Measurements from ENCODE around the gene HDGF. TPM values are rescaled to one million over a fixed set of nuclear protein-coding genes. Genes with fewer than 3 reads are reported as not detected.

Gene HDGF
- total RNA-seq, 1 donor from 2014 or later = 246 TPM

GRCh38 chr1:156696755-156697154 is 54.7 kb downstream of the HDGF start:
- peak overlapping the region; percentile 48 for H3K27ac Mint-ChIP-seq

DNA sequence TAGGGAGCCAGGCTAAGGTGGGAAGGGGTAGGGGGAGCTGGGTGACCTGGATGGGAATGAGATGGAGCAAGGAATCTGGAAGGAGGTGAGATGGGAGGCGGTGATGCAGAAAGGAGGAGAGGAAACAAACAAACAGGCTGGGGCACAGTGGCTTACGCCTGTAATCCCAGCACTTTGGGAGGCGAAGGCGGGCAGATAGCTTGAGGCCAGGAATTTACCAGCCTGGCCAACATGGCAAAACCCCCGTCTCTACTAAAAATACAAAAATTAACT is 56.8 kb downstream of the HDGF start:
- Mint-ChIP-seq H3K27me3 (ENCODE audit: insufficient read depth, low read depth) (peaks cover 20% of the 10 kb centered on the region), H3K36me3 (peaks cover 17% of the 10 kb centered on the region), H3K27ac (peak overlapping the region; percentile 15), H3K4me3 (peak overlapping the region; percentile 19), H3K9me3 (peaks cover 4% of the 10 kb centered on the region), H3K4me1 (peaks cover 64% of the 10 kb centered on the region)
- Histone ChIP-seq H3K4me2 (peak overlapping the region; percentile 84), H3K27me3 (peaks cover 15% of the 10 kb centered on the region), H3K4me3 (no peak overlapping the region), H3F3A (ENCODE audit: low read depth) (peaks cover 59% of the 10 kb centered on the region), H2AFZ (replicated peaks) (peak overlapping the region; percentile 35), H3K27ac (peak overlapping the region; percentile 35), H3K4me1 (peaks cover 49% of the 10 kb centered on the region), H3K9ac (no peak overlapping the region), H3K79me2 (ENCODE audit: low read depth) (no peaks in the 10 kb centered on the region), H3K9me3 (ENCODE audit: low read depth) (no peaks in the 10 kb centered on the region), H4K20me1 (ENCODE audit: low read depth) (no peaks in the 10 kb centered on the region), H3K36me3 (no peaks in the 10 kb centered on the region)
- peak; percentile 31 for DNase-seq (ENCODE audit: low spot score)
- no peak for TF ChIP-seq EZH2 (IDR thresholded peaks at IDR 0.05)
- TF ChIP-seq CTCF (IDR thresholded peaks at IDR 0.05) = no peak
- TF ChIP-seq EZH2phosphoT487 (IDR thresholded peaks at IDR 0.05) = no peak

More at GRCh38 chr1:156696755-156697154, 54.7 kb downstream of the HDGF start:
- H3K4me1 ChIP-seq = peaks cover 29% of the 10 kb centered on the region
- peaks cover 24% of the 10 kb centered on the region for H3K36me3 Mint-ChIP-seq
- no peak overlapping the region for H3K4me3 ChIP-seq
- no peak overlapping the region for H2AFZ ChIP-seq (replicated peaks)
- H4K20me1 ChIP-seq (ENCODE audit: low read depth) = peaks cover 10% of the 10 kb centered on the region
- H3K36me3 ChIP-seq = no peaks in the 10 kb centered on the region
- no peak overlapping the region for H3K27ac ChIP-seq
- no peaks in the 10 kb centered on the region for H3K9me3 ChIP-seq (ENCODE audit: low read depth)
- DNase-seq (ENCODE audit: low spot score) = no peak
- no peak for TF ChIP-seq EZH2phosphoT487 (IDR thresholded peaks at IDR 0.05)
- TF ChIP-seq EZH2 (IDR thresholded peaks at IDR 0.05) = no peak
- no peak for TF ChIP-seq CTCF (IDR thresholded peaks at IDR 0.05)
- H3K9me3 Mint-ChIP-seq = peaks cover 4% of the 10 kb centered on the region
- H3F3A ChIP-seq (ENCODE audit: low read depth) = peaks cover 40% of the 10 kb centered on the region
- peaks cover 47% of the 10 kb centered on the region for H3K4me1 Mint-ChIP-seq
- H3K27me3 ChIP-seq = no peaks in the 10 kb centered on the region
- no peak overlapping the region for H3K9ac ChIP-seq
- peak overlapping the region; percentile 40 for H3K4me3 Mint-ChIP-seq
- H3K4me2 ChIP-seq = no peak overlapping the region
- peaks cover 1% of the 10 kb centered on the region for H3K79me2 ChIP-seq (ENCODE audit: low read depth)
- peaks cover 20% of the 10 kb centered on the region for H3K27me3 Mint-ChIP-seq (ENCODE audit: insufficient read depth, low read depth)

DNA sequence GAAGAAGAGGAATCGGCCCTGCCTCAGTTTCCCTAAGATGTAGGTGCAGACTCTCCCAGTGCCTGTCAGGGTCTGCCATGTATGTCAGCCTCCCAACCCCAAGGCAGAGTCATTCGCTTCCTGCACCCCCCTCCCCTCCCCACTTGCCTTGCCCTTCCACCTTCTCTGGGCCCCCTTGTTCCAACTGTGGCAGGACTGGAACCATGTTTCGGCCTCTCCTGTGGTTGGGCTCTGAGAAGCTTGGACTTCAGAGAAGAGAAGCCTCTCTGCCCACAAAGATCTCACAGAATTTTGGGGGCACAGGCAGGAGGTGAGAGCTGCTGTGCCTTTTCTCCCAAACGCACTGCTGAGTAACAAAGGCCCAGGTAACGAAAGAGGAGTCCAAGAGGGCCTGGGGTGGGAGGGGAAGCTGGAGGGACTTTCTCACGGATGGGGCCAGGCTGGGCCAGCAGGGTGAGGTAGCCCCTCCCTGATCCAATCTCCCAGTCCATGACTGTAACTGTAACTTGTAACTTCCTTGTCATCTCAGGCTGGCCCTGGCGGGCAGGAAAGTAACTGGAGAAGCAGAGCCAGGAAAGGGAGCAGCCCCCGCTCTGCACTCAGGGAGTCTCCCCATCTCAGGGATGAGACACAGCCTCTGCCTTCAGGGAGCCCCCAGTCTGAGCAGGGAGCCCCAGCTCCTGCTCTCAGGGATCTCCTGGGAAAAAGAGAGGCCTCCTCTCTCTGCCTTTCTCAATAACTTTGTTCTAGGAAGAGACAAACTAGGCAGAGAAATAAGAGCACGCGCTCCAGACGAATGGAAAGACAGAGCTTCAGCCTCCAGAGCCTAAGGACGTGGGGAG is 57.4 kb downstream of the HDGF start:
- Mint-ChIP-seq H3K9me3 (peaks cover 4% of the 10 kb centered on the region), H3K4me3 (peak overlapping the region; percentile 42), H3K36me3 (peaks cover 15% of the 10 kb centered on the region), H3K27ac (peak overlapping the region; percentile 45), H3K27me3 (ENCODE audit: insufficient read depth, low read depth) (peaks cover 20% of the 10 kb centered on the region), H3K4me1 (peaks cover 69% of the 10 kb centered on the region)
- Histone ChIP-seq H3K4me3 (peak overlapping the region; percentile 32), H3F3A (ENCODE audit: low read depth) (peaks cover 61% of the 10 kb centered on the region), H3K79me2 (ENCODE audit: low read depth) (no peaks in the 10 kb centered on the region), H3K9me3 (ENCODE audit: low read depth) (no peaks in the 10 kb centered on the region), H3K27ac (peak overlapping the region; percentile 60), H2AFZ (replicated peaks) (peak overlapping the region; percentile 35), H3K27me3 (peaks cover 15% of the 10 kb centered on the region), H4K20me1 (ENCODE audit: low read depth) (no peaks in the 10 kb centered on the region), H3K4me1 (peaks cover 52% of the 10 kb centered on the region), H3K4me2 (peak overlapping the region; percentile 84), H3K36me3 (no peaks in the 10 kb centered on the region), H3K9ac (no peak overlapping the region)
- no peak for TF ChIP-seq CTCF (IDR thresholded peaks at IDR 0.05)
- TF ChIP-seq EZH2phosphoT487 (IDR thresholded peaks at IDR 0.05) = no peak
- TF ChIP-seq EZH2 (IDR thresholded peaks at IDR 0.05) = no peak
- peak; percentile 35 for DNase-seq (ENCODE audit: low spot score)
